KMS-11 (cell line): ENCODE measurements around the gene CDC37.
"Not testable (repeated sequence)": the region's sequence is repeated elsewhere in the genome, so short reads cannot be mapped to it uniquely, and the experiment has no call there.

Experiments
- H2AFZ ChIP-seq: fragments of 200-600 bp; sonication (generic); 2 replicates; pipeline ENCODE4 v1.6.1; 2016; ENCODE audit warnings: antibody characterized with exemption, mixed run types, low read depth
- H3K27ac ChIP-seq: fragments of 200-600 bp; sonication (generic); 2 replicates; pipeline ENCODE4 v1.6.1; 2016; ENCODE audit warnings: mild to moderate bottlenecking, mixed run types
- H3K27me3 ChIP-seq: fragments of 200-600 bp; sonication (generic); 2 replicates; pipeline ENCODE4 v1.6.1; 2017; ENCODE audit warnings: mild to moderate bottlenecking, low read depth, mixed run types, moderate library complexity; ENCODE audit not compliant: insufficient read depth
- H3K36me3 ChIP-seq: fragments of 200-600 bp; sonication (generic); 2 replicates; pipeline ENCODE4 v1.6.1; 2017; ENCODE audit warnings: mild to moderate bottlenecking, mixed run types; ENCODE audit not compliant: insufficient read depth
- H3K4me1 ChIP-seq: fragments of 200-600 bp; sonication (generic); 2 replicates; pipeline ENCODE4 v1.6.1; 2016; ENCODE audit warnings: mild to moderate bottlenecking, low read depth, mixed run types; ENCODE audit not compliant: poor library complexity, severe bottlenecking
- H3K4me2 ChIP-seq: fragments of 200-600 bp; sonication (generic); 2 replicates; pipeline ENCODE4 v1.7.0; 2016; ENCODE audit warnings: mild to moderate bottlenecking, mixed run types
- H3K4me3 ChIP-seq: fragments of 200-600 bp; sonication (generic); IDR thresholded peaks from 2 replicates; pipeline ENCODE4 v1.6.1; 2017; ENCODE audit warnings: low read depth, low read length, mixed read lengths; ENCODE audit not compliant: insufficient read depth
- H3K79me2 ChIP-seq: fragments of 200-600 bp; sonication (generic); 2 replicates; pipeline ENCODE4 v1.6.1; 2016; ENCODE audit warnings: low read depth, mixed run types; ENCODE audit not compliant: insufficient read depth
- H3K9ac ChIP-seq: fragments of 200-600 bp; sonication (generic); 2 replicates; pipeline ENCODE4 v1.6.1; 2016; ENCODE audit warnings: mild to moderate bottlenecking, mixed run types
- H4K20me1 ChIP-seq: fragments of 200-600 bp; sonication (generic); 2 replicates; pipeline ENCODE4 v1.6.1; 2016; ENCODE audit warnings: mild to moderate bottlenecking, mixed run types; ENCODE audit not compliant: insufficient read depth
- CTCF ChIP-seq: fragments of 200-600 bp; sonication (generic); conservative IDR thresholded peaks from 2 replicates; pipeline ENCODE4 v1.6.1; 2017; ENCODE audit warnings: low read depth, mild to moderate bottlenecking, antibody characterized with exemption, low read length, moderate library complexity, mixed read lengths

CDC37 gene

GRCh38 chr19:10374931-10375330, 28.4 kb downstream of the CDC37 start:
- no peaks in the 10 kb centered on the region for H3K27me3 ChIP-seq
- H4K20me1 ChIP-seq, result no peaks in the 10 kb centered on the region
- no peak overlapping the region for H3K4me3 ChIP-seq
- H3K27ac ChIP-seq, result no peak overlapping the region
- H2AFZ ChIP-seq, result no peak overlapping the region
- H3K9ac ChIP-seq, result no peak overlapping the region
- H3K4me2 ChIP-seq, result no peak overlapping the region
- H3K4me1 ChIP-seq, result peaks cover 4% of the 10 kb centered on the region
- TF ChIP-seq CTCF, result no peak
- H3K79me2 ChIP-seq, result peaks cover 12% of the 10 kb centered on the region; the same call in 1 of the 2 replicates
- H3K36me3 ChIP-seq, result no peaks in the 10 kb centered on the region

GRCh38 chr19:10372690-10373089, 30.7 kb downstream of the CDC37 start:
- no peaks in the 10 kb centered on the region for H3K4me1 ChIP-seq
- H2AFZ ChIP-seq, result no peak overlapping the region
- H3K27me3 ChIP-seq, result no peaks in the 10 kb centered on the region
- H3K4me3 ChIP-seq, result no peak overlapping the region
- no peak for TF ChIP-seq CTCF
- no peaks in the 10 kb centered on the region; the same call in 1 of the 2 replicates for H3K36me3 ChIP-seq
- H4K20me1 ChIP-seq, result no peaks in the 10 kb centered on the region
- no peak overlapping the region for H3K4me2 ChIP-seq
- H3K27ac ChIP-seq, result no peak overlapping the region
- no peaks in the 10 kb centered on the region for H3K79me2 ChIP-seq
- no peak overlapping the region for H3K9ac ChIP-seq

GRCh38 chr19:10368101-10368803, 35.1 kb downstream of the CDC37 start:
- Histone ChIP-seq H3K79me2 (no peaks in the 10 kb centered on the region), H3K36me3 (no peaks in the 10 kb centered on the region; the same call in 1 of the 2 replicates), H3K4me3 (no peak overlapping the region), H3K4me1 (no peaks in the 10 kb centered on the region), H3K27ac (no peak overlapping the region), H3K9ac (no peak overlapping the region), H4K20me1 (no peaks in the 10 kb centered on the region), H3K27me3 (no peaks in the 10 kb centered on the region), H3K4me2 (no peak overlapping the region), H2AFZ (no peak overlapping the region)
- TF ChIP-seq CTCF, result no peak

GRCh38 chr19:10366950-10367512, 36.3 kb downstream of the CDC37 start:
- not testable (repeated sequence) for H3K79me2 ChIP-seq, H3K36me3 ChIP-seq, H3K27me3 ChIP-seq, H3K4me1 ChIP-seq, H2AFZ ChIP-seq, H3K27ac ChIP-seq, H3K9ac ChIP-seq, H3K4me2 ChIP-seq, H3K4me3 ChIP-seq, H4K20me1 ChIP-seq

- H3K9ac ChIP-seq, result no peak overlapping the region
- H4K20me1 ChIP-seq, result no peaks in the 10 kb centered on the region
- H3K36me3 ChIP-seq, result no peaks in the 10 kb centered on the region; the same call in 1 of the 2 replicates
- TF ChIP-seq CTCF, result no peak
- H3K27ac ChIP-seq, result no peak overlapping the region
- no peaks in the 10 kb centered on the region for H3K79me2 ChIP-seq
- H3K27me3 ChIP-seq, result no peaks in the 10 kb centered on the region
- H3K4me1 ChIP-seq, result no peaks in the 10 kb centered on the region
- H3K4me3 ChIP-seq, result no peak overlapping the region
- H2AFZ ChIP-seq, result no peak overlapping the region
- no peak overlapping the region for H3K4me2 ChIP-seq
Observed at GRCh38 chr19:10365518-10365917, 37.8 kb downstream of the CDC37 start.
